HEK293 (cell line): ENCODE data around the gene ABI3BP.

Experiments
- CTCF ChIA-PET: fragments of 350-600 bp; formaldehyde crosslinking; extraction: SDS; loops from one replicate; lab custom pipeline; 2021; ENCODE audit warnings: antibody characterized with exemption; lab: Yijun Ruan, JAX
- POLR2A ChIA-PET: fragments of 300-600 bp; formaldehyde crosslinking; extraction: SDS; loops from one replicate; lab custom pipeline; 2020; ENCODE audit warnings: antibody characterized with exemption, inconsistent platforms; lab: Yijun Ruan, JAX
- H3K27ac ChIP-seq: fragments of 200-500 bp; sonication (Bioruptor generic); 2 replicates; pipeline ENCODE4 v1.5.1; 2014; ENCODE audit warnings: low read depth, low read length, control low read depth, inconsistent platforms; ENCODE audit errors: extremely low read depth
- H3K36me3 ChIP-seq, 2 experiments: fragments of 200-500 bp in 1 of 2; sonication (Bioruptor generic) in 1 of 2; 1 replicate in 1 of 2; 2 replicates in 1 of 2; pipeline ENCODE4 v1.5.1; 2014 to 2017; ENCODE audit warnings: inconsistent platforms in 2 of 2, low read length in 2 of 2; ENCODE audit not compliant: control insufficient read depth in 2 of 2, insufficient read depth in 1 of 2
- H3K4me1 ChIP-seq: fragments of 200-500 bp; sonication (Bioruptor generic); 2 replicates; pipeline ENCODE4 v1.5.1; 2014; ENCODE audit warnings: mild to moderate bottlenecking, low read length, inconsistent platforms; ENCODE audit not compliant: control insufficient read depth, insufficient read depth
- H3K4me3 ChIP-seq: 2 replicates; pipeline ENCODE4 v1.5.1; 2011; ENCODE audit warnings: low read depth, mild to moderate bottlenecking, control low read depth, low read length, moderate library complexity
- H3K9me3 ChIP-seq: fragments of 200-500 bp; sonication (Bioruptor generic); 2 replicates; pipeline ENCODE4 v1.5.1; 2014; ENCODE audit warnings: low read depth, low read length, inconsistent platforms; ENCODE audit not compliant: control insufficient read depth, insufficient read depth
- BCL11A ChIP-seq: fragments of 450-650 bp; formaldehyde crosslinking; IDR thresholded peaks from 2 replicates; pipeline ENCODE4 v1.5.1; 2016; ENCODE audit warnings: low read depth, missing biosample characterization, missing genetic modification characterization
- FEZF1 ChIP-seq: fragments of 450-650 bp; formaldehyde crosslinking; IDR thresholded peaks from 2 replicates; pipeline ENCODE4 v1.5.1; 2016; ENCODE audit warnings: missing biosample characterization, missing genetic modification characterization
- KLF7 ChIP-seq: fragments of 450-650 bp; formaldehyde crosslinking; IDR thresholded peaks from 2 replicates; pipeline ENCODE4 v1.5.1; 2016; ENCODE audit warnings: missing biosample characterization, missing genetic modification characterization, borderline replicate concordance
- KLF8 ChIP-seq: fragments of 450-650 bp; formaldehyde crosslinking; IDR thresholded peaks from 2 replicates; pipeline ENCODE4 v1.5.1; 2016; ENCODE audit warnings: missing biosample characterization, missing genetic modification characterization
- KLF9 ChIP-seq: fragments of 450-650 bp; formaldehyde crosslinking; IDR thresholded peaks from 2 replicates; pipeline ENCODE4 v1.5.1; 2016; ENCODE audit warnings: missing biosample characterization, missing genetic modification characterization, low read depth
- OVOL3 ChIP-seq: fragments of 450-650 bp; formaldehyde crosslinking; IDR thresholded peaks from 2 replicates; pipeline ENCODE4 v1.5.1; 2016; ENCODE audit warnings: missing biosample characterization, missing genetic modification characterization
- SCRT1 ChIP-seq: fragments of 450-650 bp; formaldehyde crosslinking; IDR thresholded peaks from 2 replicates; pipeline ENCODE4 v1.5.1; 2016; ENCODE audit warnings: missing biosample characterization, missing genetic modification characterization, borderline replicate concordance
- SCRT2 ChIP-seq: fragments of 450-650 bp; formaldehyde crosslinking; IDR thresholded peaks from 2 replicates; pipeline ENCODE4 v1.5.1; 2016; ENCODE audit warnings: missing biosample characterization, missing genetic modification characterization
- SETDB1 ChIP-seq: IDR thresholded peaks from one replicate; pipeline ENCODE4 v1.6.1; 2017; ENCODE audit warnings: mild to moderate bottlenecking, low read length, moderate library complexity, mixed read lengths; ENCODE audit not compliant: insufficient read length
- WT1 ChIP-seq: fragments of 450-650 bp; formaldehyde crosslinking; IDR thresholded peaks from 2 replicates; pipeline ENCODE4 v1.5.1; 2016; ENCODE audit warnings: missing biosample characterization, missing genetic modification characterization
- ZBTB20 ChIP-seq: fragments of 450-650 bp; formaldehyde crosslinking; IDR thresholded peaks from 2 replicates; pipeline ENCODE4 v1.5.1; 2016; ENCODE audit warnings: missing biosample characterization, missing genetic modification characterization
- ZEB2 ChIP-seq: fragments of 450-650 bp; formaldehyde crosslinking; IDR thresholded peaks from 2 replicates; pipeline ENCODE4 v1.5.1; 2016; ENCODE audit warnings: missing biosample characterization, missing genetic modification characterization
- ZFHX2 ChIP-seq: fragments of 450-650 bp; formaldehyde crosslinking; conservative IDR thresholded peaks from 2 replicates; pipeline ENCODE4 v1.5.1; 2016; ENCODE audit warnings: missing biosample characterization, missing genetic modification characterization
- ZFP69B ChIP-seq: fragments of 450-650 bp; formaldehyde crosslinking; IDR thresholded peaks from 2 replicates; pipeline ENCODE4 v1.5.1; 2016; ENCODE audit warnings: missing biosample characterization, missing genetic modification characterization
- ZNF133 ChIP-seq: fragments of 450-650 bp; formaldehyde crosslinking; IDR thresholded peaks from 2 replicates; pipeline ENCODE4 v1.5.1; 2016; ENCODE audit warnings: missing biosample characterization, missing genetic modification characterization
- ZNF16 ChIP-seq: fragments of 450-650 bp; formaldehyde crosslinking; IDR thresholded peaks from 2 replicates; pipeline ENCODE4 v1.5.1; 2016; ENCODE audit warnings: low read depth, missing biosample characterization, missing genetic modification characterization
- ZNF248 ChIP-seq: fragments of 450-650 bp; formaldehyde crosslinking; IDR thresholded peaks from 2 replicates; pipeline ENCODE4 v1.5.1; 2017; ENCODE audit warnings: missing biosample characterization, missing genetic modification characterization
- ZNF324 ChIP-seq: fragments of 450-650 bp; formaldehyde crosslinking; IDR thresholded peaks from 2 replicates; pipeline ENCODE4 v1.5.1; 2016; ENCODE audit warnings: missing biosample characterization, missing genetic modification characterization
- ZNF366 ChIP-seq: fragments of 450-650 bp; formaldehyde crosslinking; conservative IDR thresholded peaks from 2 replicates; pipeline ENCODE4 v1.5.1; 2016; ENCODE audit warnings: missing biosample characterization, missing genetic modification characterization
- ZNF473 ChIP-seq: fragments of 450-650 bp; formaldehyde crosslinking; IDR thresholded peaks from 2 replicates; pipeline ENCODE4 v1.5.1; 2017; ENCODE audit warnings: missing biosample characterization, missing genetic modification characterization
- ZNF549 ChIP-seq: fragments of 450-650 bp; IDR thresholded peaks from 2 replicates; pipeline ENCODE4 v1.5.1; 2018; ENCODE audit warnings: missing biosample characterization, missing genetic modification characterization, mild to moderate bottlenecking, inconsistent platforms, moderate library complexity
- ZNF623 ChIP-seq: fragments of 450-650 bp; formaldehyde crosslinking; IDR thresholded peaks from 2 replicates; pipeline ENCODE4 v1.5.1; 2016; ENCODE audit warnings: missing biosample characterization, missing genetic modification characterization
- ZNF626 ChIP-seq: fragments of 450-650 bp; sonication (Bioruptor Pico); formaldehyde crosslinking; IDR thresholded peaks from 2 replicates; pipeline ENCODE4 v1.5.1; 2018; ENCODE audit warnings: missing biosample characterization, missing genetic modification characterization, inconsistent platforms
- TF ChIP-seq, protein P1 (sequence below): fragments of 450-650 bp; formaldehyde crosslinking; IDR thresholded peaks from 2 replicates; pipeline ENCODE4 v1.5.1; 2016; ENCODE audit warnings: missing biosample characterization, missing genetic modification characterization
- TF ChIP-seq, protein P2 (sequence below): fragments of 450-650 bp; formaldehyde crosslinking; IDR thresholded peaks from 2 replicates; pipeline ENCODE4 v1.5.1; 2017; ENCODE audit warnings: missing biosample characterization, missing genetic modification characterization
- TF ChIP-seq, protein P3 (sequence below): fragments of 450-650 bp; formaldehyde crosslinking; IDR thresholded peaks from 2 replicates; pipeline ENCODE4 v1.5.1; 2016; ENCODE audit warnings: missing biosample characterization, missing genetic modification characterization, borderline replicate concordance
- TF ChIP-seq, protein P4 (sequence below): sonication (generic); formaldehyde crosslinking; IDR thresholded peaks from 2 replicates; pipeline ENCODE4 v1.8.1; 2022; ENCODE audit warnings: mild to moderate bottlenecking, moderate library complexity, missing genetic modification reagents
- TF ChIP-seq, protein P5 (sequence below): fragments of 450-650 bp; formaldehyde crosslinking; IDR thresholded peaks from 2 replicates; pipeline ENCODE4 v1.5.1; 2016; ENCODE audit warnings: missing biosample characterization, missing genetic modification characterization

The ABI3BP gene

DNA sequence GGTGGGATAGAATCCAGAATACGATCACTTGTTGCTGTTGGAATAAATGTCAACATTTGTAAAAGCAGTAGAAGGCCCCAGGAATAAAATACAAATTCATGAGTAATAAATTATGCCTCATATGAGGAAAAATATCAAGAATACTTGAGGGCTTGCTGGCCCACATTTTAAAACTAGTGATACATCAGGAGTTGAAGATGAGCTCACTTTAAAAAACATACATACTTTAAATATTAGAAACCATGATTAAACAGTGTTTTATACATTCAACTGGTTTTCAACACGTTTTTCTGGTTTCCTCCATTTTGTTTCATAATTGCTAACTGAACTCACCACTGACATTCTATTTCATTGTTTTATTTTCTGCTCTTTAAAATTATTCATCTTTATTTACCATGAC is 142.5 kb downstream of the ABI3BP start:
- H3K4me1 ChIP-seq: no peaks in the 10 kb centered on the region
- no peak overlapping the region for H3K4me3 ChIP-seq
- TF ChIP-seq, protein P1, sequence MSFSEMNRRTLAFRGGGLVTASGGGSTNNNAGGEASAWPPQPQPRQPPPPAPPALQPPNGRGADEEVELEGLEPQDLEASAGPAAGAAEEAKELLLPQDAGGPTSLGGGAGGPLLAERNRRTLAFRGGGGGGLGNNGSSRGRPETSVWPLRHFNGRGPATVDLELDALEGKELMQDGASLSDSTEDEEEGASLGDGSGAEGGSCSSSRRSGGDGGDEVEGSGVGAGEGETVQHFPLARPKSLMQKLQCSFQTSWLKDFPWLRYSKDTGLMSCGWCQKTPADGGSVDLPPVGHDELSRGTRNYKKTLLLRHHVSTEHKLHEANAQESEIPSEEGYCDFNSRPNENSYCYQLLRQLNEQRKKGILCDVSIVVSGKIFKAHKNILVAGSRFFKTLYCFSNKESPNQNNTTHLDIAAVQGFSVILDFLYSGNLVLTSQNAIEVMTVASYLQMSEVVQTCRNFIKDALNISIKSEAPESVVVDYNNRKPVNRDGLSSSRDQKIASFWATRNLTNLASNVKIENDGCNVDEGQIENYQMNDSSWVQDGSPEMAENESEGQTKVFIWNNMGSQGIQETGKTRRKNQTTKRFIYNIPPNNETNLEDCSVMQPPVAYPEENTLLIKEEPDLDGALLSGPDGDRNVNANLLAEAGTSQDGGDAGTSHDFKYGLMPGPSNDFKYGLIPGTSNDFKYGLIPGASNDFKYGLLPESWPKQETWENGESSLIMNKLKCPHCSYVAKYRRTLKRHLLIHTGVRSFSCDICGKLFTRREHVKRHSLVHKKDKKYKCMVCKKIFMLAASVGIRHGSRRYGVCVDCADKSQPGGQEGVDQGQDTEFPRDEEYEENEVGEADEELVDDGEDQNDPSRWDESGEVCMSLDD (tag by site-specific recombination): no peak
- no peak for TF ChIP-seq ZNF623 (tag by site-specific recombination)
- TF ChIP-seq SETDB1: no peak
- no peak for TF ChIP-seq ZFHX2 (tag by site-specific recombination)
- no peak for TF ChIP-seq ZFP69B (tag by site-specific recombination)
- no peak for TF ChIP-seq ZNF248 (tag by site-specific recombination)
- no peak for TF ChIP-seq FEZF1 (tag by site-specific recombination)
- TF ChIP-seq KLF7: no peak
- TF ChIP-seq ZBTB20: no peak
- no peak for TF ChIP-seq ZNF324
- no peak for TF ChIP-seq ZNF473 (tag by site-specific recombination)
- TF ChIP-seq OVOL3: no peak
- no peak for TF ChIP-seq KLF9 (tag by site-specific recombination)
- TF ChIP-seq, protein P2, sequence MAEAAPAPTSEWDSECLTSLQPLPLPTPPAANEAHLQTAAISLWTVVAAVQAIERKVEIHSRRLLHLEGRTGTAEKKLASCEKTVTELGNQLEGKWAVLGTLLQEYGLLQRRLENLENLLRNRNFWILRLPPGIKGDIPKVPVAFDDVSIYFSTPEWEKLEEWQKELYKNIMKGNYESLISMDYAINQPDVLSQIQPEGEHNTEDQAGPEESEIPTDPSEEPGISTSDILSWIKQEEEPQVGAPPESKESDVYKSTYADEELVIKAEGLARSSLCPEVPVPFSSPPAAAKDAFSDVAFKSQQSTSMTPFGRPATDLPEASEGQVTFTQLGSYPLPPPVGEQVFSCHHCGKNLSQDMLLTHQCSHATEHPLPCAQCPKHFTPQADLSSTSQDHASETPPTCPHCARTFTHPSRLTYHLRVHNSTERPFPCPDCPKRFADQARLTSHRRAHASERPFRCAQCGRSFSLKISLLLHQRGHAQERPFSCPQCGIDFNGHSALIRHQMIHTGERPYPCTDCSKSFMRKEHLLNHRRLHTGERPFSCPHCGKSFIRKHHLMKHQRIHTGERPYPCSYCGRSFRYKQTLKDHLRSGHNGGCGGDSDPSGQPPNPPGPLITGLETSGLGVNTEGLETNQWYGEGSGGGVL (tag by site-specific recombination): no peak
- no peak for TF ChIP-seq SCRT1
- no peak for TF ChIP-seq WT1
- no peak for TF ChIP-seq ZNF626 (tag by site-specific recombination)
- TF ChIP-seq, all 188 proteins: peak for 0
- Histone ChIP-seq H3K27ac (no peak overlapping the region), H3K9me3 (no peaks in the 10 kb centered on the region), H3K36me3 (no peaks in the 10 kb centered on the region)
- ChIA-PET POLR2A (no interaction called here), CTCF (interaction anchor here (0.6 kb wide), 1 partner anchor 10 kb away, joined by 3 read pairs; no protein-coding TSS in a partner anchor)

DNA sequence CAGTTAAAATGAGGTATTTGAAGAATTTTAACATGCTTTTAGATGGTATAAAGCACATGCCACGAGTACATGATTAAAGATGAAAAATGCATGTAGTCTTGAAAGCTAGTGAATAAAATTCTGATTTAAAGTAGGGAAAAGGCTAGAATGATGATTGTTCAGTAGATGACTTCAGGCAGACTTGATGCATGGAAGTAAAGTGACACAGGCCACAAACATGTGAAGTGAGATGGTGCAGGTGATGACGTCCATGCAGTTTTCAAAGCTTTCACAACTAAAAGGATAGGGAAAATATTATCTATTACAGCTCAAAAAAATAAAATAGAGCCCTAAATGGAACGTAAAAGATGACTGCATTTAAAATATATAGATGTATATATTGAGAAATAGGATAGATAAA is 143.1 kb downstream of the ABI3BP start:
- Histone ChIP-seq H3K9me3 (no peaks in the 10 kb centered on the region), H3K4me1 (no peaks in the 10 kb centered on the region), H3K27ac (no peak overlapping the region), H3K4me3 (no peak overlapping the region), H3K36me3 (no peaks in the 10 kb centered on the region)
- CTCF ChIA-PET: interaction anchor here (0.6 kb wide), 1 partner anchor 10 kb away, joined by 3 read pairs; no protein-coding TSS in a partner anchor
- POLR2A ChIA-PET: no interaction called here
- no peak for TF ChIP-seq ZNF366 (tag by site-specific recombination)
- TF ChIP-seq, protein P3, sequence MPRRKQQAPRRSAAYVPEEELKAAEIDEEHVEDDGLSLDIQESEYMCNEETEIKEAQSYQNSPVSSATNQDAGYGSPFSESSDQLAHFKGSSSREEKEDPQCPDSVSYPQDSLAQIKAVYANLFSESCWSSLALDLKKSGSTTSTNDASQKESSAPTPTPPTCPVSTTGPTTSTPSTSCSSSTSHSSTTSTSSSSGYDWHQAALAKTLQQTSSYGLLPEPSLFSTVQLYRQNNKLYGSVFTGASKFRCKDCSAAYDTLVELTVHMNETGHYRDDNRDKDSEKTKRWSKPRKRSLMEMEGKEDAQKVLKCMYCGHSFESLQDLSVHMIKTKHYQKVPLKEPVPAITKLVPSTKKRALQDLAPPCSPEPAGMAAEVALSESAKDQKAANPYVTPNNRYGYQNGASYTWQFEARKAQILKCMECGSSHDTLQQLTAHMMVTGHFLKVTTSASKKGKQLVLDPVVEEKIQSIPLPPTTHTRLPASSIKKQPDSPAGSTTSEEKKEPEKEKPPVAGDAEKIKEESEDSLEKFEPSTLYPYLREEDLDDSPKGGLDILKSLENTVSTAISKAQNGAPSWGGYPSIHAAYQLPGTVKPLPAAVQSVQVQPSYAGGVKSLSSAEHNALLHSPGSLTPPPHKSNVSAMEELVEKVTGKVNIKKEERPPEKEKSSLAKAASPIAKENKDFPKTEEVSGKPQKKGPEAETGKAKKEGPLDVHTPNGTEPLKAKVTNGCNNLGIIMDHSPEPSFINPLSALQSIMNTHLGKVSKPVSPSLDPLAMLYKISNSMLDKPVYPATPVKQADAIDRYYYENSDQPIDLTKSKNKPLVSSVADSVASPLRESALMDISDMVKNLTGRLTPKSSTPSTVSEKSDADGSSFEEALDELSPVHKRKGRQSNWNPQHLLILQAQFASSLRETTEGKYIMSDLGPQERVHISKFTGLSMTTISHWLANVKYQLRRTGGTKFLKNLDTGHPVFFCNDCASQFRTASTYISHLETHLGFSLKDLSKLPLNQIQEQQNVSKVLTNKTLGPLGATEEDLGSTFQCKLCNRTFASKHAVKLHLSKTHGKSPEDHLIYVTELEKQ (tag by site-specific recombination): no peak
- no peak for TF ChIP-seq ZNF549
- no peak for TF ChIP-seq ZNF133 (tag by site-specific recombination)
- TF ChIP-seq ZEB2 (tag by site-specific recombination): no peak
- TF ChIP-seq ZNF16 (tag by site-specific recombination): no peak
- no peak for TF ChIP-seq SCRT2
- no peak for TF ChIP-seq BCL11A (tag by site-specific recombination)
- TF ChIP-seq KLF8 (tag by site-specific recombination): no peak
- TF ChIP-seq, protein P4, sequence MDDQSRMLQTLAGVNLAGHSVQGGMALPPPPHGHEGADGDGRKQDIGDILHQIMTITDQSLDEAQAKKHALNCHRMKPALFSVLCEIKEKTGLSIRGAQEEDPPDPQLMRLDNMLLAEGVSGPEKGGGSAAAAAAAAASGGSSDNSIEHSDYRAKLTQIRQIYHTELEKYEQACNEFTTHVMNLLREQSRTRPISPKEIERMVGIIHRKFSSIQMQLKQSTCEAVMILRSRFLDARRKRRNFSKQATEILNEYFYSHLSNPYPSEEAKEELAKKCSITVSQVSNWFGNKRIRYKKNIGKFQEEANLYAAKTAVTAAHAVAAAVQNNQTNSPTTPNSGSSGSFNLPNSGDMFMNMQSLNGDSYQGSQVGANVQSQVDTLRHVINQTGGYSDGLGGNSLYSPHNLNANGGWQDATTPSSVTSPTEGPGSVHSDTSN (CRISPR knock-in tag): no peak
- TF ChIP-seq, protein P5, sequence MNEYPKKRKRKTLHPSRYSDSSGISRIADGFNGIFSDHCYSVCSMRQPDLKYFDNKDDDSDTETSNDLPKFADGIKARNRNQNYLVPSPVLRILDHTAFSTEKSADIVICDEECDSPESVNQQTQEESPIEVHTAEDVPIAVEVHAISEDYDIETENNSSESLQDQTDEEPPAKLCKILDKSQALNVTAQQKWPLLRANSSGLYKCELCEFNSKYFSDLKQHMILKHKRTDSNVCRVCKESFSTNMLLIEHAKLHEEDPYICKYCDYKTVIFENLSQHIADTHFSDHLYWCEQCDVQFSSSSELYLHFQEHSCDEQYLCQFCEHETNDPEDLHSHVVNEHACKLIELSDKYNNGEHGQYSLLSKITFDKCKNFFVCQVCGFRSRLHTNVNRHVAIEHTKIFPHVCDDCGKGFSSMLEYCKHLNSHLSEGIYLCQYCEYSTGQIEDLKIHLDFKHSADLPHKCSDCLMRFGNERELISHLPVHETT (tag by site-specific recombination): no peak
